Adrenal gland (tissue), 5 donors: ENCODE results near the gene RAX.

Experiments
- POLR2A ChIP-seq, 2 donors: fragments of 450-650 bp; IDR thresholded peaks; one replicate each; pipeline ENCODE4 v1.6.1; 2017; ENCODE audit warnings: antibody characterized with exemption in 2 of 2, mild to moderate bottlenecking in 2 of 2, moderate library complexity in 1 of 2
- TF ChIP-seq, protein P1 (sequence below), 6 experiments: fragments of 450-650 bp in 4 of 6; fragments of 200-600 bp in 2 of 6; sonication (generic) in 1 of 6; IDR thresholded peaks; 1 replicate in 5 of 6; 2 replicates in 1 of 6; pipeline versions ENCODE4 v1.5.1 to v1.8.0; 2016 to 2021; ENCODE audit warnings: antibody characterized with exemption in 6 of 6, mild to moderate bottlenecking in 2 of 6, moderate library complexity in 1 of 6
- donor health status: DM: no; HTN: no; CAD: no.

DNA sequence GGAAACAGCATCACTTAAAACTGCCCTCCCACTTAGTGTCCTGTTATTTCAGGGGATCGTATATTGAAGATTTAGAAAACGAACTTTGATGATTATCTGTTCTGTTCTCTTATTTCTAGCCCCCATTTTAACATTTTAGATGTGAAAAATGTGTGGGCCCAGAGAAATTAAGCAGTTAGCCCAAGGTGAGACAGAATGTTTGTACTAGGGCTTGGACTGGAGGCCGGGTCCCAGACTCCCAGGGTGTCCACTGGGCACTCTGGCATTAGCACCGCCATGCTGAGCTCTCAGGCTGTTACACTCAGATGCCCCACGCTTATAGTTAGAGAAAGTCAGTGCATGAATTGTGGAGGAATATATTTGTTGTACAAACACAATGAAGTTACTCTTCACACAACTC, 5.5 kb upstream of the RAX start:
- TF ChIP-seq, protein P1, sequence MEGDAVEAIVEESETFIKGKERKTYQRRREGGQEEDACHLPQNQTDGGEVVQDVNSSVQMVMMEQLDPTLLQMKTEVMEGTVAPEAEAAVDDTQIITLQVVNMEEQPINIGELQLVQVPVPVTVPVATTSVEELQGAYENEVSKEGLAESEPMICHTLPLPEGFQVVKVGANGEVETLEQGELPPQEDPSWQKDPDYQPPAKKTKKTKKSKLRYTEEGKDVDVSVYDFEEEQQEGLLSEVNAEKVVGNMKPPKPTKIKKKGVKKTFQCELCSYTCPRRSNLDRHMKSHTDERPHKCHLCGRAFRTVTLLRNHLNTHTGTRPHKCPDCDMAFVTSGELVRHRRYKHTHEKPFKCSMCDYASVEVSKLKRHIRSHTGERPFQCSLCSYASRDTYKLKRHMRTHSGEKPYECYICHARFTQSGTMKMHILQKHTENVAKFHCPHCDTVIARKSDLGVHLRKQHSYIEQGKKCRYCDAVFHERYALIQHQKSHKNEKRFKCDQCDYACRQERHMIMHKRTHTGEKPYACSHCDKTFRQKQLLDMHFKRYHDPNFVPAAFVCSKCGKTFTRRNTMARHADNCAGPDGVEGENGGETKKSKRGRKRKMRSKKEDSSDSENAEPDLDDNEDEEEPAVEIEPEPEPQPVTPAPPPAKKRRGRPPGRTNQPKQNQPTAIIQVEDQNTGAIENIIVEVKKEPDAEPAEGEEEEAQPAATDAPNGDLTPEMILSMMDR (IDR thresholded peaks at IDR 0.05) = no peak
- no peak for TF ChIP-seq POLR2A (IDR thresholded peaks at IDR 0.05)
